Keratinocyte (primary cell): ENCODE measurements around the gene MRPL52. TPM values are rescaled to one million over a fixed set of nuclear protein-coding genes. Genes with fewer than 3 reads are reported as not detected.
"Not testable (repeated sequence)": the region's sequence is repeated elsewhere in the genome, so short reads cannot be mapped to it uniquely, and the experiment has no call there.

ENCODE experiments used
- DNase-seq: peaks from one replicate; pipeline ENCODE4 v3.0.0-alpha.2; 2011; ENCODE audit warnings: low read depth, missing footprints, low spot score
- FAIRE-seq: peaks from 2 replicates; lab custom pipeline; 2011; peaks lifted over from hg19 to GRCh38; lab: Jason Lieb, UNC
- H2AFZ ChIP-seq: 2 replicates; pipeline ENCODE4 v1.6.0; 2012; ENCODE audit warnings: low read length, control low read depth, inconsistent platforms; ENCODE audit not compliant: control insufficient read depth
- H3K27ac ChIP-seq: 2 replicates; pipeline ENCODE4 v1.5.1; 2011; ENCODE audit warnings: low read length; ENCODE audit not compliant: control insufficient read depth, insufficient read depth
- H3K27me3 ChIP-seq: 3 replicates; pipeline ENCODE4 v1.6.0; 2011; ENCODE audit warnings: low read length; ENCODE audit not compliant: control insufficient read depth, insufficient read depth; ENCODE audit errors: extremely low read depth
- H3K36me3 ChIP-seq, 2 experiments: 2 replicates in 1 of 2; 3 replicates in 1 of 2; pipeline ENCODE4 v1.5.1; 2011; ENCODE audit warnings: low read length in 2 of 2, mild to moderate bottlenecking in 1 of 2; ENCODE audit not compliant: control insufficient read depth in 2 of 2, insufficient read depth in 2 of 2; ENCODE audit errors: extremely low read depth in 1 of 2
- H3K4me1 ChIP-seq: 3 replicates; pipeline ENCODE4 v1.5.1; 2011; ENCODE audit warnings: low read length; ENCODE audit not compliant: control insufficient read depth, insufficient read depth; ENCODE audit errors: extremely low read depth
- H3K4me2 ChIP-seq: 3 replicates; pipeline ENCODE4 v1.6.0; 2011; ENCODE audit warnings: low read depth, low read length; ENCODE audit not compliant: control insufficient read depth, insufficient read depth; ENCODE audit errors: extremely low read depth
- H3K4me3 ChIP-seq, 3 experiments: fragments of 200-600 bp in 1 of 3; sonication (generic) in 1 of 3; 2 replicates in 2 of 3; 3 replicates in 1 of 3; pipeline ENCODE4 v1.5.1; 2011 to 2016; ENCODE audit warnings: low read length in 3 of 3, mild to moderate bottlenecking in 3 of 3, control low read depth in 2 of 3, inconsistent platforms in 1 of 3, low read depth in 1 of 3, mixed read lengths in 1 of 3, mixed run types in 1 of 3, moderate library complexity in 1 of 3; ENCODE audit not compliant: control insufficient read depth in 2 of 3, insufficient read depth in 2 of 3; ENCODE audit errors: extremely low read depth in 1 of 3
- H3K79me2 ChIP-seq: 2 replicates; pipeline ENCODE4 v1.6.0; 2012; ENCODE audit warnings: low read length; ENCODE audit not compliant: control insufficient read depth, insufficient read depth
- H3K9ac ChIP-seq: 3 replicates; pipeline ENCODE4 v1.6.0; 2011; ENCODE audit warnings: low read length; ENCODE audit not compliant: control insufficient read depth, insufficient read depth; ENCODE audit errors: extremely low read depth
- H3K9me1 ChIP-seq: 3 replicates; pipeline ENCODE4 v1.6.0; 2011; ENCODE audit warnings: low read length; ENCODE audit not compliant: control insufficient read depth, insufficient read depth; ENCODE audit errors: extremely low read depth
- H3K9me3 ChIP-seq: 2 replicates; pipeline ENCODE4 v1.5.1; 2012; ENCODE audit warnings: low read depth, low read length; ENCODE audit not compliant: control insufficient read depth
- H4K20me1 ChIP-seq: 3 replicates; pipeline ENCODE4 v1.6.0; 2011; ENCODE audit warnings: low read length; ENCODE audit not compliant: control insufficient read depth, insufficient read depth; ENCODE audit errors: extremely low read depth
- CTCF ChIP-seq, 3 experiments: IDR thresholded peaks in 1 of 3; conservative IDR thresholded peaks in 1 of 3; optimal IDR thresholded peaks in 1 of 3; 2 replicates in 2 of 3; 3 replicates in 1 of 3; pipeline versions ENCODE3 to v1.5.1; 2011; ENCODE audit warnings: low read length in 3 of 3, mild to moderate bottlenecking in 3 of 3, moderate library complexity in 2 of 3, control low read depth in 1 of 3, inconsistent platforms in 1 of 3; ENCODE audit not compliant: insufficient read depth in 2 of 3; ENCODE audit errors: extremely low read depth in 1 of 3
- EZH2 ChIP-seq: IDR thresholded peaks from one replicate; pipeline ENCODE4 v1.6.1; 2012; ENCODE audit warnings: inconsistent platforms, mild to moderate bottlenecking, low read length, moderate library complexity
- dilution Hi-C: fragments of 300-500 bp; cut with MboI; formaldehyde crosslinking; loops from one replicate; pipeline ENCODE4 v1.7.0; 2020; ENCODE audit warnings: low sequenced_read_pairs; ENCODE audit not compliant: extremely low pct_ligation_motif_present
- polyA plus RNA-seq, 5 experiments: library from polyadenylated mRNA; depleted of rRNA in 3 of 5; stranded (reverse) in 3 of 5; stranded (forward) in 1 of 5; unstranded in 1 of 5; fragments of >200 nt; gene quantifications; 1 replicate in 1 of 5; 2 replicates in 3 of 5; 3 replicates in 1 of 5; pipeline versions ENCODE4 v1.2.1 to v1.2.3, GENCODE V29; 2011 to 2012; ENCODE audit warnings: missing spikeins in 2 of 5, low read depth in 1 of 5, low replicate concordance in 1 of 5

The MRPL52 gene
- polyA plus RNA-seq, 1 donor (not counting 4 experiments of a cell fraction or from before 2014, with no cell fraction given): 104 TPM

GRCh38 chr14:22852599-22852939 is 22.9 kb downstream of the MRPL52 start:
- Histone ChIP-seq H3K9me3 (no peaks in the 10 kb centered on the region), H3K79me2 (no peaks in the 10 kb centered on the region), H3K27me3 (no peaks in the 10 kb centered on the region), H3K4me2 (peak overlapping the region; percentile 95), H3K9me1 (no peaks in the 10 kb centered on the region), H3K9ac (peak overlapping the region; percentile 33), H4K20me1 (no peaks in the 10 kb centered on the region), H3K27ac (peak overlapping the region; percentile 63), H2AFZ (peak overlapping the region; percentile 58), H3K4me3 (no peak overlapping the region), H3K4me1 (peaks cover 57% of the 10 kb centered on the region), H3K36me3 (peaks cover 4 to 6% of the 10 kb centered on the region in 2 experiments)
- FAIRE-seq (peak; percentile 44), DNase-seq (no peak)
- dilution Hi-C loops: no loop called here
- TF ChIP-seq EZH2: no peak
- TF ChIP-seq CTCF (optimal IDR thresholded peaks at IDR 0.05 in 1 of 3, IDR thresholded peaks at IDR 0.05 in 1 of 3, conservative IDR thresholded peaks at IDR 0.05 in 1 of 3; ENCODE audit: extremely low read depth in 1 of 3, insufficient read depth in 2 of 3, low read length in 3 of 3): no peak

GRCh38 chr14:22852940-22853767 is 23.5 kb downstream of the MRPL52 start:
- H3K9ac ChIP-seq: peak overlapping the region; percentile 75
- H3K36me3 ChIP-seq: peaks cover under 1 to 1% of the 10 kb centered on the region in 2 experiments
- H3K79me2 ChIP-seq: no peaks in the 10 kb centered on the region
- no peaks in the 10 kb centered on the region for H3K27me3 ChIP-seq
- dilution Hi-C loops: no loop called here
- H3K9me3 ChIP-seq: no peaks in the 10 kb centered on the region
- FAIRE-seq (no peak), DNase-seq (peak; percentile 81)
- H4K20me1 ChIP-seq: no peaks in the 10 kb centered on the region
- peak overlapping the region in 2 of 3 experiments; percentile 45 to 70 for H3K4me3 ChIP-seq
- peak overlapping the region; percentile 63 for H3K27ac ChIP-seq
- TF ChIP-seq EZH2: no peak
- peak in 2 of 3 experiments; percentile 91 to 93 for TF ChIP-seq CTCF (optimal IDR thresholded peaks at IDR 0.05 in 1 of 3, IDR thresholded peaks at IDR 0.05 in 1 of 3, conservative IDR thresholded peaks at IDR 0.05 in 1 of 3; ENCODE audit: extremely low read depth in 1 of 3, insufficient read depth in 2 of 3, low read length in 3 of 3)
- peak overlapping the region; percentile 91 for H2AFZ ChIP-seq
- H3K4me1 ChIP-seq: peaks cover 52% of the 10 kb centered on the region
- H3K4me2 ChIP-seq: peak overlapping the region; percentile 95
- H3K9me1 ChIP-seq: no peaks in the 10 kb centered on the region

GRCh38 chr14:22854296-22854695 is 24.6 kb downstream of the MRPL52 start:
- H3K36me3 ChIP-seq, H3K27ac ChIP-seq, FAIRE-seq, H3K9me1 ChIP-seq, H3K4me3 ChIP-seq, H3K79me2 ChIP-seq, H4K20me1 ChIP-seq, H3K9me3 ChIP-seq, DNase-seq, H2AFZ ChIP-seq, dilution Hi-C loops, H3K4me2 ChIP-seq, H3K9ac ChIP-seq, H3K27me3 ChIP-seq: not testable (repeated sequence)
- H3K4me1 ChIP-seq: peaks cover 40% of the 10 kb centered on the region
